A673 (cell line): ENCODE data around the gene TMEM42.

ENCODE experiments used
- EZH2 ChIP-seq: fragments of 200-600 bp; sonication (generic); IDR thresholded peaks from 2 replicates; pipeline ENCODE4 v1.6.1; 2017; ENCODE audit warnings: borderline replicate concordance, low read depth, mild to moderate bottlenecking, mixed read lengths, antibody characterized with exemption, low read length; ENCODE audit not compliant: poor library complexity, severe bottlenecking
- TF ChIP-seq, protein P1 (sequence below): fragments of 300-800, 200-600 bp; sonication (generic); conservative IDR thresholded peaks from 2 replicates; pipeline ENCODE4 v1.5.1; 2017; ENCODE audit warnings: low read depth, mild to moderate bottlenecking, antibody characterized with exemption, low read length, moderate library complexity, mixed read lengths

DNA sequence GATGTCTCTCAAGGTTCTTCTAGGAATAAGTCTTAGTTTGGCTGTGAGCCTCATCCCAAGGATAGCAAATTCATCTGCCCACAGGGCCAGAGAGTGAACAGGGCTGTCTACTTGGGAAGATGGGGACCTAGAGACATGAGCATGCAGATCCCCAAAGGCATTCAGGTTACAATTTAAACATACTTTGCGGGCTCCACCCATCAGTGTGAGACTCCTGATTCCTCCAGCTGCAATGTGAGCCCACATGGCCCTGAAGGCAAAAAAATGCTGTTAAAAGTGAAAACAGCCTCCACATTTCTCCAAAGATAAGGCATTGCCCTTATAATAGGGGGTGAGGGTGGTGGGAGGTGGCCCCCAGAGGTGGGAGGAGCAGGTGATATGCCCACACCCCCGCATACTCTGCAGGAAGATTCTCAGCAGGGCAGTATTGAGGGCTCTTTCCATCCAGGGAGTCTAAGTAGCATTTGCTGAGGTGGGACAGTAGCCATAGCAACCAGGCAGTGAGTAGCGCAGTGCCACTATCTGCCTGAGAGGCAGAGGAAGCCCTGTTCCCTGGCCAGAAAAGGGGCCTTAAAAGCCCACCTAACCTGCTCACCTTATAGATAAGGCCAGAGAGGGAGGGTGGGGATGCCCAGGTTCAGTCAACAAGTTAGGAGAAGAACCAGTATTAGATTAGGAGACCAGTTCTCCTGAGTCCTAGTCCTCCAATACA lies 43.9 kb downstream of the TMEM42 start:
- TF ChIP-seq, protein P1, sequence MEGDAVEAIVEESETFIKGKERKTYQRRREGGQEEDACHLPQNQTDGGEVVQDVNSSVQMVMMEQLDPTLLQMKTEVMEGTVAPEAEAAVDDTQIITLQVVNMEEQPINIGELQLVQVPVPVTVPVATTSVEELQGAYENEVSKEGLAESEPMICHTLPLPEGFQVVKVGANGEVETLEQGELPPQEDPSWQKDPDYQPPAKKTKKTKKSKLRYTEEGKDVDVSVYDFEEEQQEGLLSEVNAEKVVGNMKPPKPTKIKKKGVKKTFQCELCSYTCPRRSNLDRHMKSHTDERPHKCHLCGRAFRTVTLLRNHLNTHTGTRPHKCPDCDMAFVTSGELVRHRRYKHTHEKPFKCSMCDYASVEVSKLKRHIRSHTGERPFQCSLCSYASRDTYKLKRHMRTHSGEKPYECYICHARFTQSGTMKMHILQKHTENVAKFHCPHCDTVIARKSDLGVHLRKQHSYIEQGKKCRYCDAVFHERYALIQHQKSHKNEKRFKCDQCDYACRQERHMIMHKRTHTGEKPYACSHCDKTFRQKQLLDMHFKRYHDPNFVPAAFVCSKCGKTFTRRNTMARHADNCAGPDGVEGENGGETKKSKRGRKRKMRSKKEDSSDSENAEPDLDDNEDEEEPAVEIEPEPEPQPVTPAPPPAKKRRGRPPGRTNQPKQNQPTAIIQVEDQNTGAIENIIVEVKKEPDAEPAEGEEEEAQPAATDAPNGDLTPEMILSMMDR, result no peak
- TF ChIP-seq EZH2, result no peak
